ENCODE data around the gene ALG12.

Gene ALG12

GRCh38 chr22:49962012-49962750 is 43.9 kb upstream of the ALG12 start:
- TF ChIP-seq TAF1 (IDR thresholded peaks at IDR 0.05; ENCODE audit: borderline replicate concordance, insufficient read depth, low read length) (no peak), FOXP2 (optimal IDR thresholded peaks at IDR 0.05; ENCODE audit: borderline replicate concordance, extremely low read depth, extremely low read length, insufficient read depth) (no peak), POLR2AphosphoS5 (IDR thresholded peaks at IDR 0.05; ENCODE audit: low read depth, low read length) (no peak), SIN3A (IDR thresholded peaks at IDR 0.05; ENCODE audit: borderline replicate concordance, insufficient read depth, low read length) (no peak; the same call in 1 of the 2 replicates)
- TF ChIP-seq, protein P1, sequence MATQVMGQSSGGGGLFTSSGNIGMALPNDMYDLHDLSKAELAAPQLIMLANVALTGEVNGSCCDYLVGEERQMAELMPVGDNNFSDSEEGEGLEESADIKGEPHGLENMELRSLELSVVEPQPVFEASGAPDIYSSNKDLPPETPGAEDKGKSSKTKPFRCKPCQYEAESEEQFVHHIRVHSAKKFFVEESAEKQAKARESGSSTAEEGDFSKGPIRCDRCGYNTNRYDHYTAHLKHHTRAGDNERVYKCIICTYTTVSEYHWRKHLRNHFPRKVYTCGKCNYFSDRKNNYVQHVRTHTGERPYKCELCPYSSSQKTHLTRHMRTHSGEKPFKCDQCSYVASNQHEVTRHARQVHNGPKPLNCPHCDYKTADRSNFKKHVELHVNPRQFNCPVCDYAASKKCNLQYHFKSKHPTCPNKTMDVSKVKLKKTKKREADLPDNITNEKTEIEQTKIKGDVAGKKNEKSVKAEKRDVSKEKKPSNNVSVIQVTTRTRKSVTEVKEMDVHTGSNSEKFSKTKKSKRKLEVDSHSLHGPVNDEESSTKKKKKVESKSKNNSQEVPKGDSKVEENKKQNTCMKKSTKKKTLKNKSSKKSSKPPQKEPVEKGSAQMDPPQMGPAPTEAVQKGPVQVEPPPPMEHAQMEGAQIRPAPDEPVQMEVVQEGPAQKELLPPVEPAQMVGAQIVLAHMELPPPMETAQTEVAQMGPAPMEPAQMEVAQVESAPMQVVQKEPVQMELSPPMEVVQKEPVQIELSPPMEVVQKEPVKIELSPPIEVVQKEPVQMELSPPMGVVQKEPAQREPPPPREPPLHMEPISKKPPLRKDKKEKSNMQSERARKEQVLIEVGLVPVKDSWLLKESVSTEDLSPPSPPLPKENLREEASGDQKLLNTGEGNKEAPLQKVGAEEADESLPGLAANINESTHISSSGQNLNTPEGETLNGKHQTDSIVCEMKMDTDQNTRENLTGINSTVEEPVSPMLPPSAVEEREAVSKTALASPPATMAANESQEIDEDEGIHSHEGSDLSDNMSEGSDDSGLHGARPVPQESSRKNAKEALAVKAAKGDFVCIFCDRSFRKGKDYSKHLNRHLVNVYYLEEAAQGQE (IDR thresholded peaks at IDR 0.05; ENCODE audit: insufficient read depth in 1 of 2, low read depth in 2 of 2, low read length in 2 of 2), result no peak

GRCh38 chr22:49961601-49962011 is 43.4 kb upstream of the ALG12 start:
- TF ChIP-seq FOXP2 (optimal IDR thresholded peaks at IDR 0.05; ENCODE audit: borderline replicate concordance, extremely low read depth, extremely low read length, insufficient read depth) (no peak), POLR2AphosphoS5 (IDR thresholded peaks at IDR 0.05; ENCODE audit: low read depth, low read length) (no peak), TAF1 (IDR thresholded peaks at IDR 0.05; ENCODE audit: borderline replicate concordance, insufficient read depth, low read length) (no peak), SIN3A (IDR thresholded peaks at IDR 0.05; ENCODE audit: borderline replicate concordance, insufficient read depth, low read length) (no peak)
- TF ChIP-seq, protein P1 (IDR thresholded peaks at IDR 0.05; ENCODE audit: insufficient read depth in 1 of 2, low read depth in 2 of 2, low read length in 2 of 2), result no peak

GRCh38 chr22:49961005-49961600 is 42.9 kb upstream of the ALG12 start:
- TF ChIP-seq, protein P1 (IDR thresholded peaks at IDR 0.05; ENCODE audit: insufficient read depth in 1 of 2, low read depth in 2 of 2, low read length in 2 of 2), result no peak
- TF ChIP-seq TAF1 (IDR thresholded peaks at IDR 0.05; ENCODE audit: borderline replicate concordance, insufficient read depth, low read length), result no peak
- TF ChIP-seq POLR2AphosphoS5 (IDR thresholded peaks at IDR 0.05; ENCODE audit: low read depth, low read length), result no peak
- no peak for TF ChIP-seq FOXP2 (optimal IDR thresholded peaks at IDR 0.05; ENCODE audit: borderline replicate concordance, extremely low read depth, extremely low read length, insufficient read depth)
- TF ChIP-seq SIN3A (IDR thresholded peaks at IDR 0.05; ENCODE audit: borderline replicate concordance, insufficient read depth, low read length), result no peak

GRCh38 chr22:49960159-49961004 is 42.1 kb upstream of the ALG12 start, which contains the start of gene PIM3:
PIM3 (plus strand) TSS chr22:49960772; CDS start chr22:49960948, 176 bp downstream.
- TF ChIP-seq SIN3A (IDR thresholded peaks at IDR 0.05; ENCODE audit: borderline replicate concordance, insufficient read depth, low read length), result no peak
- TF ChIP-seq, protein P1 (IDR thresholded peaks at IDR 0.05; ENCODE audit: insufficient read depth in 1 of 2, low read depth in 2 of 2, low read length in 2 of 2), result 0 out of 4 replicates have a peak, but pooled peaks of 1 of the 2 experiments have one; percentile 41
- no peak for TF ChIP-seq FOXP2 (optimal IDR thresholded peaks at IDR 0.05; ENCODE audit: borderline replicate concordance, extremely low read depth, extremely low read length, insufficient read depth)
- peak; percentile 79; the same call in 1 of the 2 replicates for TF ChIP-seq TAF1 (IDR thresholded peaks at IDR 0.05; ENCODE audit: borderline replicate concordance, insufficient read depth, low read length)
- TF ChIP-seq POLR2AphosphoS5 (IDR thresholded peaks at IDR 0.05; ENCODE audit: low read depth, low read length), result peak; percentile 18; the same call in 1 of the 2 replicates

All from PFSK-1 (cell line).